ENCODE data around the gene HOXC13. TPM values are rescaled to one million over a fixed set of nuclear protein-coding genes. Genes with fewer than 3 reads are reported as not detected.

HOXC13 gene
- total RNA-seq, 2 donors from 2014 or later: not detected

DNA sequence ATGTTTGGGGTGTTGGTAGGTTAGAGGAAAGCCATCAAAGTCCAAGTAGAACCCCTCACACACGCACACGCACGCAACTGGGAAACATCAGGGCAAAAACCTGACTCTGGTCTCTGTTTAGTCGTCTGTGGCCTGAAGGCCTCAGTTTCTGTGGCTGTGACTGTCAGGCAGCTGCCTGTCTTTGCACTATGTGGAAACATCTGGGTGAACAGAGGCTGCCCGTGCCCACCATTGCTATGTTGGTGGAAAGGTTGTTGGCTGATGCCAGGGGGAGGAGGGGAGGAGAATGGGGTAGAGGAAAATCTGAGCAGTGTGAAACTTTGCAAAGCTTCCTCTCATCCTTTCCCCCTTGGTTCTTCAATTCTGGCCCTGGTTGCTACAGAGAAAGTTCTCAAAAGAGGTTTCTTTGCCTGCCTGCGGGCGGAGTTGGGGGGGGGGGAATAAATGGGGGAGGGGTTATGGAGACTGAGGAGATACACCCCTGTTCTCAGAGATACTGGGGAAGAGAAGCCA, 53.8 kb downstream of the HOXC13 start:
- no peaks in the 10 kb centered on the region for H3K9me3 Mint-ChIP-seq
- H3K27me3 ChIP-seq (ENCODE audit: control insufficient read depth, insufficient read depth, low read length, poor library complexity, severe bottlenecking): peaks cover 100% of the 10 kb centered on the region
- H3K36me3 ChIP-seq (ENCODE audit: control insufficient read depth, insufficient read depth, low read length): no peaks in the 10 kb centered on the region
- H3K36me3 Mint-ChIP-seq (ENCODE audit: low read depth): no peaks in the 10 kb centered on the region
- no peak overlapping the region for H3K4me3 ChIP-seq (ENCODE audit: low read length)
- H3K9me3 ChIP-seq (ENCODE audit: control insufficient read depth, low read length): no peaks in the 10 kb centered on the region
- peaks cover 3% of the 10 kb centered on the region for H3K4me1 Mint-ChIP-seq
- TF ChIP-seq, protein P1, sequence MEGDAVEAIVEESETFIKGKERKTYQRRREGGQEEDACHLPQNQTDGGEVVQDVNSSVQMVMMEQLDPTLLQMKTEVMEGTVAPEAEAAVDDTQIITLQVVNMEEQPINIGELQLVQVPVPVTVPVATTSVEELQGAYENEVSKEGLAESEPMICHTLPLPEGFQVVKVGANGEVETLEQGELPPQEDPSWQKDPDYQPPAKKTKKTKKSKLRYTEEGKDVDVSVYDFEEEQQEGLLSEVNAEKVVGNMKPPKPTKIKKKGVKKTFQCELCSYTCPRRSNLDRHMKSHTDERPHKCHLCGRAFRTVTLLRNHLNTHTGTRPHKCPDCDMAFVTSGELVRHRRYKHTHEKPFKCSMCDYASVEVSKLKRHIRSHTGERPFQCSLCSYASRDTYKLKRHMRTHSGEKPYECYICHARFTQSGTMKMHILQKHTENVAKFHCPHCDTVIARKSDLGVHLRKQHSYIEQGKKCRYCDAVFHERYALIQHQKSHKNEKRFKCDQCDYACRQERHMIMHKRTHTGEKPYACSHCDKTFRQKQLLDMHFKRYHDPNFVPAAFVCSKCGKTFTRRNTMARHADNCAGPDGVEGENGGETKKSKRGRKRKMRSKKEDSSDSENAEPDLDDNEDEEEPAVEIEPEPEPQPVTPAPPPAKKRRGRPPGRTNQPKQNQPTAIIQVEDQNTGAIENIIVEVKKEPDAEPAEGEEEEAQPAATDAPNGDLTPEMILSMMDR (conservative IDR thresholded peaks at IDR 0.05): no peak
- H3K4me1 ChIP-seq (ENCODE audit: control insufficient read depth, insufficient read depth, low read length): no peaks in the 10 kb centered on the region
- no peak overlapping the region for H3K9ac ChIP-seq (ENCODE audit: extremely low read depth, low read length, poor library complexity, severe bottlenecking)
- DNase-seq: no peak
- H3K27me3 Mint-ChIP-seq (ENCODE audit: insufficient read depth): peaks cover 100% of the 10 kb centered on the region
- 46 to 54% methylated on average over 4 to 7 of the region's 7 CpGs for WGBS, 2 experiments (ENCODE audit: insufficient coverage in 1 of 2, insufficient read length in 1 of 2)
- H3K4me3 Mint-ChIP-seq: no peak overlapping the region
- H3K27ac Mint-ChIP-seq: no peak overlapping the region
- no peak overlapping the region for H3K27ac ChIP-seq (ENCODE audit: low read depth, low read length)

DNA sequence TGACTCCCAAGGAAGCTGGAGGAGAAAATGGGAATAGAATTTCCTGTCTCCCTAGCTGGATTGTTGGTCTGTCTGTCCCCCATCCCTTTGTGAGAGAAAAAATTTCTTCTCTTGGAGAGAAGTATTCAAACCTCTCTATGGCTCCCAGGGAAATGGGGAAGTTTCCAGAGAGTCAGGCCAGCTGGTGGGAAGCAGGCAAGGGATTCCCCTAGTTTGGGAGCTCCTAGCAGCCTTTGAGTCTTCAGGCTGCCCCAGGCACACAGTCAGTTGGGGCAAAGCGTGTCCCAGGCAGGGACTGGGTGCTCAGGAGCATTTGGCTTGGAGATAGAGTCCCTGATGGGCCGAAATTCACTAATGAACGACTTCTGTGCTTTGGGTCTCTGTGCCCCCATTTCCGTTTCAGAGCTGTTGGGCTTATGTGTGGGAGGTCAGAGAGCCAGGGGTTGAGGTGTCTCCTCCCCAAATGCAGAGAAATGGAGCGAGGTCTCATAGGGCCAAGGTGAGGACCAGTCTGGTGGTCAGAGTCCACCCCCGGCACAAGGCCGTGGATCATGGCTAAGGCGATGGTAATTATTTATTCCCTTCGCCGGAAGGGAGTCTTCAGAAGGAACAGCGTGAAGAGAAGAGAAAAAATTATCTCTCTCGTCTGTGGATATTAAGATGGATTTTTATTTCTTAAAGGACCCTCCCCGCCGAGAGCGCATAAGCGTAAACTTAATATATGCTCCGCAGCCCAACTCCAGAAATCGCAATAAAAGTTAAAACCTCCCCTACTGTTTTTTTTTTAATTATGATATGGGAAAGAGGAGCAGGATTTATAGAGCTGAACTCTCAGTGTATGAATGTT, 54.8 kb downstream of the HOXC13 start:
- Histone ChIP-seq H3K4me3 (ENCODE audit: low read length) (no peak overlapping the region), H3K36me3 (ENCODE audit: control insufficient read depth, insufficient read depth, low read length) (no peaks in the 10 kb centered on the region), H3K27me3 (ENCODE audit: control insufficient read depth, insufficient read depth, low read length, poor library complexity, severe bottlenecking) (peaks cover 100% of the 10 kb centered on the region), H3K9me3 (ENCODE audit: control insufficient read depth, low read length) (no peaks in the 10 kb centered on the region), H3K4me1 (ENCODE audit: control insufficient read depth, insufficient read depth, low read length) (no peaks in the 10 kb centered on the region), H3K27ac (ENCODE audit: low read depth, low read length) (no peak overlapping the region), H3K9ac (ENCODE audit: extremely low read depth, low read length, poor library complexity, severe bottlenecking) (no peak overlapping the region)
- peaks cover 3% of the 10 kb centered on the region for H3K4me1 Mint-ChIP-seq
- H3K27me3 Mint-ChIP-seq (ENCODE audit: insufficient read depth): peaks cover 100% of the 10 kb centered on the region
- H3K9me3 Mint-ChIP-seq: no peaks in the 10 kb centered on the region
- no peaks in the 10 kb centered on the region for H3K36me3 Mint-ChIP-seq (ENCODE audit: low read depth)
- TF ChIP-seq, protein P1 (conservative IDR thresholded peaks at IDR 0.05): no peak
- H3K4me3 Mint-ChIP-seq: no peak overlapping the region
- WGBS, 2 experiments (ENCODE audit: insufficient coverage in 1 of 2, insufficient read length in 1 of 2): 48 to 58% methylated on average over 10 to 18 of the region's 18 CpGs
- H3K27ac Mint-ChIP-seq: no peak overlapping the region
- DNase-seq: no peak

DNA sequence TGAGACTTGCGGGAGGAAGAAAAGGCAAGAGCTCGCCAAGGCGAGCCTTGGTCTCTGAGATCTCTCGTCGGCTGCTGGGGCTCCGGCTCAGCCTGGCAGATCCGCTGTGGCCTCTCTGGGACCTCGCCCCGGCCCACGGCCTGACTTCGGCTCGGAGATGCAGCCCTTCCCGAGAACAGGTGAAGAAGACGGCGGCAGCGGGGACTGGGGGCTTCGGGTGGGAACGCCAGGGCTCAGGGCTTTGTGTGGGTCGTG, 55.3 kb downstream of the HOXC13 start:
- Mint-ChIP-seq H3K4me3 (no peak overlapping the region), H3K9me3 (peaks cover 2% of the 10 kb centered on the region), H3K36me3 (ENCODE audit: low read depth) (no peaks in the 10 kb centered on the region), H3K27me3 (ENCODE audit: insufficient read depth) (peaks cover 100% of the 10 kb centered on the region), H3K27ac (no peak overlapping the region), H3K4me1 (peaks cover 3% of the 10 kb centered on the region)
- DNase-seq: no peak
- Histone ChIP-seq H3K27ac (ENCODE audit: low read depth, low read length) (no peak overlapping the region), H3K4me1 (ENCODE audit: control insufficient read depth, insufficient read depth, low read length) (no peaks in the 10 kb centered on the region), H3K9ac (ENCODE audit: extremely low read depth, low read length, poor library complexity, severe bottlenecking) (no peak overlapping the region), H3K9me3 (ENCODE audit: control insufficient read depth, low read length) (no peaks in the 10 kb centered on the region), H3K27me3 (ENCODE audit: control insufficient read depth, insufficient read depth, low read length, poor library complexity, severe bottlenecking) (peaks cover 100% of the 10 kb centered on the region), H3K4me3 (ENCODE audit: low read length) (no peak overlapping the region), H3K36me3 (ENCODE audit: control insufficient read depth, insufficient read depth, low read length) (no peaks in the 10 kb centered on the region)
- 11 to 21% methylated on average over 18 to 19 of the region's 19 CpGs for WGBS, 2 experiments (ENCODE audit: insufficient coverage in 1 of 2, insufficient read length in 1 of 2)
- TF ChIP-seq, protein P1 (conservative IDR thresholded peaks at IDR 0.05): no peak

Data from endodermal cell (in vitro differentiated cells).